ENCODE data around the gene YPEL1. TPM values are rescaled to one million over a fixed set of nuclear protein-coding genes. Genes with fewer than 3 reads are reported as not detected.
A peak's percentile ranks its signal among the peaks of the same experiment; 100 is the strongest.

Gene YPEL1
- total and polyA plus RNA-seq, 11 donors: 2.5 to 10.0 (median 7.3) TPM

GRCh38 chr22:21672107-21672629 is 63.4 kb downstream of the YPEL1 start:
- TF ChIP-seq POLR2A (IDR thresholded peaks at IDR 0.05) (no peak), CTCF (IDR thresholded peaks at IDR 0.05) (no peak)
- ATAC-seq: no peak
- Histone ChIP-seq H3K36me3 (peaks cover 4 to 71% (median 64%) of the 10 kb centered on the region in 9 donors), H3K4me1 (peaks cover 0 to 18% (median 2%) of the 10 kb centered on the region in 12 donors), H3K27ac (no peak overlapping the region), H3K9me3 (no peaks in the 10 kb centered on the region), H3K4me3 (no peak overlapping the region), H3K27me3 (no peaks in the 10 kb centered on the region)
- 85 to 89% (median 87%) methylated on average over 6 of the region's 6 CpGs for WGBS, 4 donors
- no peak for DNase-seq
- intact Hi-C loops (cut with DNase I): no loop called here

DNA sequence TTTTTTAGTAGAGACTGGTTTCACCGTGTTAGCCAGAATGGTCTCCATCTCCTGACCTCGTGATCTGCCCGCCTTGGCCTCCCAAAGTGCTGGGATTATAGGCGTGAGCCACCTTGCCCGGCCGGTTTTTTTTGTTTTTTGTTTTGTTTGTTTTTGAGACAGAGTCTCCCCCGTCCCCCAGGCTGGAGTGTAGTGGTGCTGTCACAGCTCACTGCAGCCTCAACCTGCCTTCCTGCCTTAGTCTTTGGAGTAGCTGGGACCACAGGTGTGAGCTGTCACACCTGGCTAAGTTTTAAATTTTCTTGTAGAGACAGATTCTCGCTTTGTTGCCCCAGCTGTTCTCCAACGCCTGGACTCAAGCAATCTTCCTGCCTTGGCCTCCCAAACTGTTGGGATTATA is 66.6 kb downstream of the YPEL1 start:
- H3K4me1 ChIP-seq: peaks cover 0 to 32% (median 10%) of the 10 kb centered on the region in 12 donors
- no peak overlapping the region for H3K27ac ChIP-seq
- TF ChIP-seq CTCF (IDR thresholded peaks at IDR 0.05): no peak
- no peak for TF ChIP-seq POLR2A (IDR thresholded peaks at IDR 0.05)
- WGBS, 4 donors: 90 to 95% (median 93%) methylated on average over 8 to 9 of the region's 9 CpGs
- peaks cover 0 to 51% (median 43%) of the 10 kb centered on the region in 9 donors for H3K36me3 ChIP-seq
- ATAC-seq: no peak
- H3K27me3 ChIP-seq: no peaks in the 10 kb centered on the region
- DNase-seq: no peak
- H3K9me3 ChIP-seq: no peaks in the 10 kb centered on the region
- H3K4me3 ChIP-seq: no peak overlapping the region
- intact Hi-C loops (cut with DNase I): no loop called here

DNA sequence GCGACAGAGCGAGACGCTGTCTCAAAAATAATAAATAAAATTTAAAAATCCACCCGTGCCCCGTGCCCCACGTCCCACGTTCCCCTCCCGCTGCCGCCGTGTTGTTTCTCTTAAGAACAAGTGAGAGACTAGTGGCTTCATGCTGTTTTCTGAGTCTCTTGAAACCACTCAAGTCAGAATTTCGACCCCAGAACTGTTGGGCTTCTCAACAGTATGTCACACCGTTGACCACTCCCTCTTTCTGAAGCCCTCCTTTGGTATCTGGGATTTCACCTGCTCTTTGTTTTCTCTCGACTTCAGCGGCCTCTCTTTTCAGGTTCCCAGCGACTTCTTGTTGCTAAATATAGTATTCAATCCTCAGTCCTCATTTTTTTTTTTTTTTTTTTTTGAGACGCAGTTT is 68.8 kb downstream of the YPEL1 start:
- Histone ChIP-seq H3K27me3 (no peaks in the 10 kb centered on the region), H3K36me3 (peaks cover 0 to 29% (median 21%) of the 10 kb centered on the region in 9 donors), H3K9me3 (no peaks in the 10 kb centered on the region), H3K4me1 (peaks cover 0 to 32% (median 10%) of the 10 kb centered on the region in 12 donors), H3K27ac (peak overlapping the region in 7 of 12 donors; percentile 82 to 97 (median 92)), H3K4me3 (peak overlapping the region; percentile 42 to 97 (median 68))
- ATAC-seq: no peak
- no peak for TF ChIP-seq CTCF (IDR thresholded peaks at IDR 0.05)
- no peak for TF ChIP-seq POLR2A (IDR thresholded peaks at IDR 0.05)
- 51 to 61% (median 56%) methylated on average over 16 of the region's 16 CpGs for WGBS, 4 donors
- intact Hi-C loops (cut with DNase I): no loop called here
- no peak for DNase-seq

DNA sequence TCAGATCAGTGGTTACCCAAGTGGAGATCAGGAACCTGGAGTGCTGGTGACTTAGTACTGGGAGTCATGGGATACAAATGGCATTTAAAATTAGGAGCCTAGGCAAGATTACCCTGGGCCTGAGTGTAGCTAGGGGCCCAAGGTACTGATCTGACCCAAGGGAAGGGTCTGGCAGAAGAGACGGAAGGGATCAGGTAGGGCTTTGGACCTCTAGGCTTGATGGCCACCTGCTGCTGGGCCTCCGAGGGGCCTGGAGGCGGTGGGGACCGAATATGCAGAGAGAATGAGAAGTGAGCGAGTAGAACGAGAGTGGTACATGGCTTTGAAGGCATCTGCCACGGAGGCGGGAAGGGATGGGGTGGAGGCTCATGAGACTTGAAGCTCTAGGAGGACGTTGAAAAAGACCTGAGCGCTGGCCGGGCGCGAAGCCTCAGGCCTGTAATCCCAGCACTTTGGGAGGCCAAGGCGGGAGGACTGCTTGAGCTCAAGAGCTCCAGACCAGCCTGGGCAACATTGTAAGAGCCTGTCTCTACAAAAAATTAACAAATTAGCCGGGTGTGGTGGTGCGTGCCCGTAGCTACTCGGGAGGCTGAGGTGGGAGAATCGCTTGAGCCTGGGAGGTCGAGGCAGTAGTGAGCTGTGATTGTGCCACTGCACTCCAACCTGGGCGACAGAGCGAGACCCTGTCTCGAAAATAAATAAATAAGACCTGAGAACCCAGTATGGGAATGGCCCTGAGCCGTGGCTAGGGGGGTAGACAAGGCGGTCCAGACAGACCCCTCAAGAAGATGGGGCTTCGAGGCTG is 70.3 kb downstream of the YPEL1 start:
- intact Hi-C loops (cut with DNase I): no loop called here
- H3K27me3 ChIP-seq: no peaks in the 10 kb centered on the region
- no peaks in the 10 kb centered on the region for H3K9me3 ChIP-seq
- ATAC-seq (peak in 1 of 4 donors; percentile 10), DNase-seq (no peak)
- peak overlapping the region; percentile 72 to 98 (median 92) for H3K27ac ChIP-seq
- H3K36me3 ChIP-seq: peaks cover 0 to 13% (median 6%) of the 10 kb centered on the region in 9 donors
- TF ChIP-seq CTCF (IDR thresholded peaks at IDR 0.05) (no peak), POLR2A (IDR thresholded peaks at IDR 0.05) (no peak)
- H3K4me1 ChIP-seq: peaks cover 0 to 21% (median 7%) of the 10 kb centered on the region in 12 donors
- 73 to 78% (median 74%) methylated on average over 26 of the region's 26 CpGs for WGBS, 4 donors
- peak overlapping the region; percentile 42 to 97 (median 68) for H3K4me3 ChIP-seq

Data from heart left ventricle (tissue), 16 donors.